Retinal pigment epithelial cell (primary cell): Measurements from ENCODE around the gene RAB27A.
A peak's percentile ranks its signal among the peaks of the same experiment; 100 is the strongest.

Source experiments
- DNase-seq: peaks from one replicate; pipeline ENCODE4 v3.0.0-alpha.2; 2010; ENCODE audit warnings: low read depth
- H3K4me3 ChIP-seq: 2 replicates; pipeline ENCODE4 v1.5.1; 2011; ENCODE audit warnings: mild to moderate bottlenecking, low read length, control low read depth, moderate library complexity
- CTCF ChIP-seq: conservative IDR thresholded peaks from 2 replicates; pipeline ENCODE4 v1.5.1; 2011; ENCODE audit warnings: low read depth, low read length, control low read depth, inconsistent platforms

RAB27A gene

GRCh38 chr15:55289746-55290527 is at the start of gene RAB27A:
Gene RAB27A (minus strand): TSS chr15:55289813. CDS start chr15:55234934, 54,879 bp downstream.
- peak within 1 kb of the TSS; percentile 91 for H3K4me3 ChIP-seq
- DNase-seq: no peak
- TF ChIP-seq CTCF: no peak

GRCh38 chr15:55337160-55337559 is 47.5 kb upstream of the RAB27A start:
- no peak for TF ChIP-seq CTCF

GRCh38 chr15:55334997-55335396 is 45.4 kb upstream of the RAB27A start:
- no peak for DNase-seq
- H3K4me3 ChIP-seq: no peak overlapping the region
- TF ChIP-seq CTCF: no peak

More at GRCh38 chr15:55337160-55337559, 47.5 kb upstream of the RAB27A start:
- H3K4me3 ChIP-seq: no peak overlapping the region
- DNase-seq: no peak

GRCh38 chr15:55334371-55334770 is 44.8 kb upstream of the RAB27A start:
- DNase-seq: no peak
- H3K4me3 ChIP-seq: no peak overlapping the region
- TF ChIP-seq CTCF: no peak

- no peak overlapping the region for H3K4me3 ChIP-seq
- TF ChIP-seq CTCF: no peak
- DNase-seq: no peak
Observed at GRCh38 chr15:55327387-55327786, 37.8 kb upstream of the RAB27A start.

GRCh38 chr15:55322467-55322866 is 32.9 kb upstream of the RAB27A start:
- DNase-seq: no peak
- H3K4me3 ChIP-seq: no peak overlapping the region
- TF ChIP-seq CTCF: no peak

GRCh38 chr15:55320963-55321362 is 31.4 kb upstream of the RAB27A start:
- TF ChIP-seq CTCF: no peak
- no peak for DNase-seq
- no peak overlapping the region for H3K4me3 ChIP-seq
